DMS 273 treated with DMSO at 0.1 percent for 48 hours (cell line): ENCODE results near the gene SYNJ2BP.

Experiments
- DNase-seq: peaks from one replicate; lab custom pipeline; 2025; lab: John Stamatoyannopoulos, UW

Gene SYNJ2BP

GRCh38 chr14:70391493-70392391 is 25.1 kb downstream of the SYNJ2BP start:
- DNase-seq: no peak

GRCh38 chr14:70382536-70382935 is 34.4 kb downstream of the SYNJ2BP start:
- DNase-seq: no peak

DNA sequence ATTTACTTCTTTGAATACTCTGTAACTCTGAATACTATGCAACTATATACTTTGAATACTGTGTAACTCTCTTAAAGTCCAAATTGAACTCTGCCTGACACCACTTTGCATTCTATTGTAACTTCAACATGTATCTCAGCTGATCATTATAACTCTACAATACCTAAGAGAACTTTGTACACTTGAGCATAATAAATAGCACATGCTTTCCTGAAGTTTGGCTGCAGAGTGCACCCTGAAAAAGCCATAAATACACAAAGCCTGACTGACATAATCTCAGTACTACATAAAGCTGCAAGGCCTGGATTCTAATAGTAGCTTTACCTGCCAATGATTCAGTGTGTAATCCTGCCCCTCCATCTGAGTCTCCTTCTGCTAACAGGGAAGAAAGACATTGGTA is 36.1 kb downstream of the SYNJ2BP start:
- no peak for DNase-seq

DNA sequence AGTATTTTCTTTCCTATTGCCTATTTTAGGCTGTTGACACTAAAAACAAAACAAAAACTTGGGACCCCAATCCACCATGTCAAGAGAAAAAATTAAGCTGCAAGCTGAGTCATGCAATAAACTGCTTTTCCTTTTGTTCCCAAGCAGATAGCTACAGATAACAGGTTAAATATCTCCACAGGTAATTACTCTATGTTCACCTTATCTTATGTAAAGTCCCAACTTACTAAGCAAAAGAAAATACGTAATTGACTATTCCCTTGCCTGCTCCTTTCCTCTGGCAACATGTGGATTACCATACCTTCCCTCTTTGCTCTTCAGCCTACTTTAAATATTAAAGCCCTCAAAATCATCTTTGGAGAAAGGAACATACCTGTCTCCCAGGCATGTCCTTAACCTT is 38.2 kb downstream of the SYNJ2BP start:
- DNase-seq: no peak
